Measurements from ENCODE around the gene KLHL30.

KLHL30 gene

DNA sequence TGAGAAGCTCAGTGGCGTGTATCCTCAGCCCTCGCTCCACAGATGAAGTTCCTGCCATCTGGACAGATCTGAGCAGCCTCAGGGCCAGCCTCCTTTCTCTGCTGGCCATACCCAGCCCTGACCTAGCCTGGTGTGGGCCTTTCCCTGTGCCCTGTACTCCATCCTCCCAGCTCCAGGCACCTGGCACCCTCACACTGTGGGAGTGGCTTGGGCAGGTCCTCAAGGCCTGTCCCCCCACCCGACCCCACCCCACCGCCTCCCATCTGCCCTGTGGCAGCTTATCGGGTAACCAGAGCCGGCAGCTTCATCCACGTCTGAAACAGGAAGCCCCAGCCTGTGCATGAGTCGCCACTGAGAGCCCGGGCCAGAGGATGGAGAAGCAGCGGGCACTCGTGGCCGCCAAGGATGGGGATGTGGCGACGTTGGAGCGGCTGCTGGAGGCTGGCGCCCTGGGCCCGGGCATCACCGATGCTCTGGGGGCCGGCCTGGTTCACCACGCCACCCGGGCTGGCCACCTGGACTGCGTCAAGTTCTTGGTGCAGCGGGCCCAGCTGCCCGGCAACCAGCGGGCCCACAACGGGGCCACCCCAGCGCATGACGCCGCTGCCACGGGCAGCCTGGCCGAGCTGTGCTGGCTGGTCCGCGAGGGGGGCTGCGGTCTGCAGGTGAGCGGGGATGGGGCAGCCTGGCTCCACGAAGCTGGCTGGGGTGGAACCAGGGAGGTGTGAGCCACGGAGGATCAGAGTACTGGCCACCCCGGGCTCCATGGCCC, 38.2 kb upstream of the KLHL30 start, which contains the start of gene ESPNL:
ESPNL (plus strand) TSS at position 292 of the 772 bp plus-strand sequence; CDS start at position 372, 80 bp downstream.
- H3K4me3 ChIP-seq (ENCODE audit: low read depth, low read length): no peak within 1 kb of the TSS
- TF ChIP-seq, protein P1, sequence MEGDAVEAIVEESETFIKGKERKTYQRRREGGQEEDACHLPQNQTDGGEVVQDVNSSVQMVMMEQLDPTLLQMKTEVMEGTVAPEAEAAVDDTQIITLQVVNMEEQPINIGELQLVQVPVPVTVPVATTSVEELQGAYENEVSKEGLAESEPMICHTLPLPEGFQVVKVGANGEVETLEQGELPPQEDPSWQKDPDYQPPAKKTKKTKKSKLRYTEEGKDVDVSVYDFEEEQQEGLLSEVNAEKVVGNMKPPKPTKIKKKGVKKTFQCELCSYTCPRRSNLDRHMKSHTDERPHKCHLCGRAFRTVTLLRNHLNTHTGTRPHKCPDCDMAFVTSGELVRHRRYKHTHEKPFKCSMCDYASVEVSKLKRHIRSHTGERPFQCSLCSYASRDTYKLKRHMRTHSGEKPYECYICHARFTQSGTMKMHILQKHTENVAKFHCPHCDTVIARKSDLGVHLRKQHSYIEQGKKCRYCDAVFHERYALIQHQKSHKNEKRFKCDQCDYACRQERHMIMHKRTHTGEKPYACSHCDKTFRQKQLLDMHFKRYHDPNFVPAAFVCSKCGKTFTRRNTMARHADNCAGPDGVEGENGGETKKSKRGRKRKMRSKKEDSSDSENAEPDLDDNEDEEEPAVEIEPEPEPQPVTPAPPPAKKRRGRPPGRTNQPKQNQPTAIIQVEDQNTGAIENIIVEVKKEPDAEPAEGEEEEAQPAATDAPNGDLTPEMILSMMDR (IDR thresholded peaks at IDR 0.05; ENCODE audit: low read depth, low read length): no peak

DNA sequence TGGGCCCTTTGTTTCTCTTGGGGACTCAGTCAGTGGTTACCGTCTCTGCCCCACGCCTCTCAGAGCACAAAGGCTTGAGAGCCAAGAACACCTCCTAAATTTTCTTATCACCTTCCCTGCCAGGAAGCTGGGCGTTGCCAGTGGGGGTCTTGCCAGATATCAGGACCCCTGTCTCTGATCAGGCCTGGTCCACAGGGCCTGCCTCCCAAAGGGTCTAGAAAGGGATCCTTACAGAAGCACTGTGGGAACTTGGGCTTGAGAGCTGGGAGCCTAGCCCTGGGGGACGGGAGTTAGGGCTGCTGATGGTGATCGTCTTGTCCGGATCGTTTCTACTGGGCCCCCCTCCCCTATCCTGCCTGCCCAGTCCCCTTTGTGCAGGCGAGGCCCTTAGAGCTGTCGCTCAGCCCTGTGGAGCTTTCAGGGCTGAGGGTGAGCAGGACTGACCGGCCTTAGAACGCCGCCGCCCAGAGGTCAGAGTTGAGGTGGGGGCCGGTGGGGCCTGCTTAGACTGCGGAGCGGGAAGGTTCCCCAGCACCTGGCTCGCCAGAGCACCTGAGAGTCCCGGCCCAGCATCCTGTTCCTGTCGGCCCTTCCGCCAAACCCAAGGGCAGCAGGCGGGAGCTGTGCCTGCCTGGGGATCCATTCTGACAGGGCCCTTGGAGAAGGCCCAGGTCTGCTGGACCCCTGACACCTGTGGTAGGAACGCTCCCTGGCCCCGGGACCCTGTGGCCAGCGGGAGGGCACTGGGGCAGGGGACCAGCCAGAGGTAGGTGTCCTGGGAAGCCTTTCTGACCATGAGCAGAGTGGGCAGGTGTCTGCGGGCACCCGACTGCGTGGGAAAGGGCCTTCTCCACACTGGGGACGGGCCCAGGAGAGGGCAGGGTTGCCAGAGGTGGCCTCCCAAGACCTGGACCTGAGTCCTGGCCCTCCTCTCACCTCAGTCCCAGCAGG, 37.4 kb upstream of the KLHL30 start:
- TF ChIP-seq, protein P1 (IDR thresholded peaks at IDR 0.05; ENCODE audit: low read depth, low read length): no peak
- no peak overlapping the region for H3K4me3 ChIP-seq (ENCODE audit: low read depth, low read length)

DNA sequence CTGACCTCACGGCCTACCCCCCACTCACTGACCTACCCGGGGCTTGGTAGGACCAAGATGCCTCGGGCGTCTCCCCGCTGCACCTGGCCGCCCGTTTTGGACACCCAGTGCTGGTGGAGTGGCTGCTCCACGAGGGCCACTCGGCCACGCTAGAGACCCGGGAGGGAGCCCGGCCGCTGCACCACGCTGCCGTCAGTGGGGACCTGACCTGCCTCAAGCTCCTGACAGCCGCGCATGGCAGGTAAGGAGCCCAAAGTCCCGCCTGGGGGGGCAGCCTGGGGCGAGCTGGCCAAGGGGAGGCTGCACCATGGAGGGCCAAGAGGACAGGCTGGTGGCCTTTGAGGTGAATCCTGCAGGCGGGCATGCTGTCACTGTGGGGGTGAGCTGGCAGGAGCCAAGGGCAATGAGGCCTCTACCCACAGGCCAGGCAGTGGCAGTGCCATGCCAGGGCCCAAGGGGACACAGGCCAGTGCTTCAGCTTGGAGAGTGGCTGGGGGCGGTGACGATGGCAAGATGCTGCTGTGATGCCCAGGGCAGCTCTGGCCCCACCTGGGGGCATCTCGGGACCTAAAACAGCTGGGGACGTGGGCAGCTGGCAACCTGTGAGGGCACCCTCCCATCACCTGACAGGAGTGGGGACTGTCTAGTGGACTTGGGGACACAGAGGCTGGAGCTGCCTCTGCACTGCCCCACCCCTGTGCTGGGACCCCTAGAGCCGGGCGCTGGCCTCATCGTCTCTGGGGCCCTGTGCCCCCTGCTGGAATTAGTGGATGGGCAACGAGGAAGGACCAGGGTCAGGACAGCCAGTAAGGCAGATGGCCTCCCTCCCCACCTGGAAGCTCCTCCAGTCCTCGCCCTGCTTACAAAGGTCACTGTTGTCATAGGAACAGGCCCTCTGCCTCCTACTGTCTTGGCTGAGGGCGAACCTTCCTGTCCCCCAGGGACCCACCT, 36.3 kb upstream of the KLHL30 start:
- H3K4me3 ChIP-seq (ENCODE audit: low read depth, low read length): no peak overlapping the region
- TF ChIP-seq, protein P1 (IDR thresholded peaks at IDR 0.05; ENCODE audit: low read depth, low read length): no peak

DNA sequence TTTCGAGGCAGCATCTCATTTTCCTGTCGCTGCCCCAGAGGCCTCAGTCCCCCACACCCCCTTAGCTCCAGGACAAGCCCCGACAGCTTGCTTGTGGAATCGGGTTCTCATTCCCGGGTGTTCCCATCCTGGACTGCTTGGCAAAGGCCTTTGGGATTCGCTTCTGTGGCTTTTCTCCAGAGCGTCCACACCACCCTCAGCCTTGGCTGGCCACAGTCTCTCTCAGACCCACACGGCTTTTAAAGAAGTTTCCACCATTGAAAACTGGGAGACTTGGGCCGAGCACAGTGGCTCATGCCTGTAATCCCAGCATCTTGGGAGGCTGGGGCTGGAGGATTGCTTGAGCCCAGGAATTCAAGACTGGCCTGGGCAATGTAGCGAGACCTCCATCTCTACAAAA, 35.6 kb upstream of the KLHL30 start:
- TF ChIP-seq, protein P1 (IDR thresholded peaks at IDR 0.05; ENCODE audit: low read depth, low read length): no peak
- H3K4me3 ChIP-seq (ENCODE audit: low read depth, low read length): no peak overlapping the region

DNA sequence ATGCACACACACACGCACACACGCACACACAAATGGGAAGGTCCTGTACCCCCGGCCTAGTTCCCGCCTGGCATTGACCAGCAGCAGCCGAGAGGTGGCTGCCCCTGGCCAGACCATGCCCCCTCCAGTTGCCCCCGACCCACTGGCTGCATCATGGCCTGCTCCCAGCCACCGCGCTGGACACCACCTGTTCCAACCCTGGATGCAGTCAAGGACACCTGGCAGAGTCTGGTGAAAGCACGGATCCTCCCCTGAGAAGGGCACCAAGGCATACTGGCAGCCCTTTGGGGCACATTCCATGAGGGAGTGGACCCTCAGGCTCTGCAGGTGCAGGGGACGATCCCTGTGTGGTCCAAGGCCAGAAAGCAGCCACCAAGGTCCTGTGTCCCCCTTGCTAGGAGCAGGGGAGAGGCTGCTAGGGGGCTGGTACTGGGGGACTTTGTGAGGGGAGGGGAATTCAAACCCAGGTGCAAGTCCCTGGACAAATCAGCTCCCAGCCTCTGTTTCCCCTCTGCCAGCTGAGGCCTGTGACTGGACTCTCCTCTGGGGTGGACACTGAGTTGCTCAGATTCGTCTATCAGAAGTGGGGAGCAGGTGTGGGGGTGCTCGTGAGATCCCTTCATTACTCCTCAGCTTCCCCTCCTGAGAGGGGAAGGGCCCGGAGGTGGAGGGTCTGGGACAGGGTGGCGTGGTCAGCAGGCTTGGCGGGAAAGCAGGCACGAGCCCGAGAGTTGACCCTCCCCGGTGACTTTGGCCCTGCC, 34.8 kb upstream of the KLHL30 start:
- TF ChIP-seq, protein P1 (IDR thresholded peaks at IDR 0.05; ENCODE audit: low read depth, low read length): no peak

DNA sequence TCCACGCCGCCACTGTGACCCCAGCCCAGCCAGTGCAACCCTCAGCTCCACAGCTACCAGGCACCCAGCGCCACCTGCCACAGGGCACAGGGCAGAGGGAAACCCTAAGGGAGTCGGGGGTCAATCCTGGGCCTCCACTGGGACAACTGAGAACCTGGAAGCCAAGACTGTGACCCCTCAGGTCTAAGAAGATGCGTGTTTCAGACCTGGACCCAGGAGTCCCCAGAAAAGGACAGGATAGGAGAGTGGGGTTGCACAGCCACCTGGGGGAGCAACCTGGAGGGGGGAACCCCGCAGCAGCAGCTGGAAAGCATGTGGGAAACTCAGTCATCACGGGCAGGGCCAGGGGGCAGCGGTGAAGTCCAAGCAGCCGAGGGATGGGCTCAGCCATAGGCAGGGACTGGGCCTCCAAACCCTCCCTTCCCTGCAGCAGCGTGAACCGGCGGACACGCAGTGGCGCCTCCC, 34.2 kb upstream of the KLHL30 start:
- TF ChIP-seq, protein P1 (IDR thresholded peaks at IDR 0.05; ENCODE audit: low read depth, low read length): no peak

More for the DNA sequence above, 34.8 kb upstream of the KLHL30 start:
- H3K4me3 ChIP-seq (ENCODE audit: low read depth, low read length): no peak overlapping the region

More for the DNA sequence above, 34.2 kb upstream of the KLHL30 start:
- H3K4me3 ChIP-seq (ENCODE audit: low read depth, low read length): no peak overlapping the region
